ENCODE results near the gene AP1M1.

Gene AP1M1

GRCh38 chr19:16200038-16201010 lies 2.6 kb downstream of the AP1M1 start:
- Histone ChIP-seq H3K9me3 (no peaks in the 10 kb centered on the region), H3K36me3 (peaks cover 25% of the 10 kb centered on the region), H3K27me3 (no peaks in the 10 kb centered on the region), H3K4me1 (no peaks in the 10 kb centered on the region; the same call in 1 of the 2 replicates), H3K4me3 (ENCODE audit: low read depth, low read length) (no peak overlapping the region)
- TF ChIP-seq CTCF (IDR thresholded peaks at IDR 0.05; ENCODE audit: low read depth, low read length) = no peak
- no peak for DNase-seq

GRCh38 chr19:16201011-16201391 lies 3.3 kb downstream of the AP1M1 start:
- Histone ChIP-seq H3K9me3 (no peaks in the 10 kb centered on the region), H3K4me3 (ENCODE audit: low read depth, low read length) (no peak overlapping the region), H3K4me1 (no peaks in the 10 kb centered on the region; the same call in 1 of the 2 replicates), H3K27me3 (no peaks in the 10 kb centered on the region), H3K36me3 (peaks cover 30% of the 10 kb centered on the region)
- TF ChIP-seq CTCF (IDR thresholded peaks at IDR 0.05; ENCODE audit: low read depth, low read length) = no peak
- no peak for DNase-seq

- no peak for TF ChIP-seq CTCF (IDR thresholded peaks at IDR 0.05; ENCODE audit: low read depth, low read length)
- H3K36me3 ChIP-seq = peaks cover 38% of the 10 kb centered on the region
- no peak for DNase-seq
Observed at GRCh38 chr19:16202320-16203255, 4.9 kb downstream of the AP1M1 start.

GRCh38 chr19:16203256-16204004 lies 5.7 kb downstream of the AP1M1 start:
- DNase-seq = no peak
- Histone ChIP-seq H3K4me1 (no peaks in the 10 kb centered on the region), H3K4me3 (ENCODE audit: low read depth, low read length) (no peak overlapping the region), H3K27me3 (no peaks in the 10 kb centered on the region), H3K36me3 (peaks cover 47% of the 10 kb centered on the region), H3K9me3 (no peaks in the 10 kb centered on the region)
- TF ChIP-seq CTCF (IDR thresholded peaks at IDR 0.05; ENCODE audit: low read depth, low read length) = no peak

More at GRCh38 chr19:16202320-16203255, 4.9 kb downstream of the AP1M1 start:
- no peaks in the 10 kb centered on the region for H3K27me3 ChIP-seq
- no peak overlapping the region for H3K4me3 ChIP-seq (ENCODE audit: low read depth, low read length)
- H3K4me1 ChIP-seq = no peaks in the 10 kb centered on the region
- no peaks in the 10 kb centered on the region for H3K9me3 ChIP-seq

GRCh38 chr19:16204005-16204294 lies 6.2 kb downstream of the AP1M1 start:
- Histone ChIP-seq H3K9me3 (no peaks in the 10 kb centered on the region), H3K4me3 (ENCODE audit: low read depth, low read length) (no peak overlapping the region), H3K4me1 (no peaks in the 10 kb centered on the region), H3K27me3 (no peaks in the 10 kb centered on the region), H3K36me3 (peaks cover 52% of the 10 kb centered on the region)
- TF ChIP-seq CTCF (IDR thresholded peaks at IDR 0.05; ENCODE audit: low read depth, low read length) = no peak
- DNase-seq = no peak

Data from BE2C (cell line).